ENCODE results near the gene SLC30A7.

The SLC30A7 gene

DNA sequence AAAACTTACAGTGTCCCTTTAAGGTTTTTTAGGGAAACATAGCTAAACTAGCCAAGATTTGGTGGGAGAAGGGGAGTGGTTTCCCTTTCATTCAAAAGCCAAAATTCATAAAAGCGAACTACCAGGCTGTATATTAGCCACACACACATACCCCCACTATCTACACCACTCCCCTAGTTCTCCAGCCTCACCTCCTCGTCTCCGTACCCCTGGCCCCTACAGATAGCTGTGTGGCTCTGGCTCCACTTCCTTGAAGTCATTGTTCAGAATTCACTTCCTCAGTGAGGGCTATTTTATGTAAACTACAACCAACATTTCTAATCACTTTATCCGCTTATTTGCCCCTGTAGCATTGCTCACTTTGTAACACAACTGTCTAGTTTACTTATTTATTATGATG is 135.0 kb downstream of the SLC30A7 start:
- peaks cover 7% of the 10 kb centered on the region for H3K4me1 ChIP-seq (ENCODE audit: low read depth, poor library complexity, severe bottlenecking)
- H3K4me2 ChIP-seq, result no peak overlapping the region
- no peaks in the 10 kb centered on the region for H4K20me1 ChIP-seq (ENCODE audit: insufficient read depth)
- peaks cover 7% of the 10 kb centered on the region for H3K79me2 ChIP-seq (ENCODE audit: insufficient read depth, low read depth)
- H3K4me3 ChIP-seq (IDR thresholded peaks at IDR 0.05; ENCODE audit: insufficient read depth, low read depth, low read length), result no peak overlapping the region
- TF ChIP-seq, protein P1, sequence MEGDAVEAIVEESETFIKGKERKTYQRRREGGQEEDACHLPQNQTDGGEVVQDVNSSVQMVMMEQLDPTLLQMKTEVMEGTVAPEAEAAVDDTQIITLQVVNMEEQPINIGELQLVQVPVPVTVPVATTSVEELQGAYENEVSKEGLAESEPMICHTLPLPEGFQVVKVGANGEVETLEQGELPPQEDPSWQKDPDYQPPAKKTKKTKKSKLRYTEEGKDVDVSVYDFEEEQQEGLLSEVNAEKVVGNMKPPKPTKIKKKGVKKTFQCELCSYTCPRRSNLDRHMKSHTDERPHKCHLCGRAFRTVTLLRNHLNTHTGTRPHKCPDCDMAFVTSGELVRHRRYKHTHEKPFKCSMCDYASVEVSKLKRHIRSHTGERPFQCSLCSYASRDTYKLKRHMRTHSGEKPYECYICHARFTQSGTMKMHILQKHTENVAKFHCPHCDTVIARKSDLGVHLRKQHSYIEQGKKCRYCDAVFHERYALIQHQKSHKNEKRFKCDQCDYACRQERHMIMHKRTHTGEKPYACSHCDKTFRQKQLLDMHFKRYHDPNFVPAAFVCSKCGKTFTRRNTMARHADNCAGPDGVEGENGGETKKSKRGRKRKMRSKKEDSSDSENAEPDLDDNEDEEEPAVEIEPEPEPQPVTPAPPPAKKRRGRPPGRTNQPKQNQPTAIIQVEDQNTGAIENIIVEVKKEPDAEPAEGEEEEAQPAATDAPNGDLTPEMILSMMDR (conservative IDR thresholded peaks at IDR 0.05; ENCODE audit: low read depth, low read length), result no peak
- no peaks in the 10 kb centered on the region for H3K27me3 ChIP-seq (ENCODE audit: insufficient read depth, low read depth)
- H3K27ac ChIP-seq, result no peak overlapping the region
- H2AFZ ChIP-seq (ENCODE audit: low read depth), result no peak overlapping the region
- no peaks in the 10 kb centered on the region for H3K36me3 ChIP-seq (ENCODE audit: insufficient read depth)
- H3K9ac ChIP-seq, result no peak overlapping the region

Data from KMS-11 (cell line).